SK-N-SH (cell line): ENCODE data around the gene STOML1. TPM values are rescaled to one million over a fixed set of nuclear protein-coding genes. Genes with fewer than 3 reads are reported as not detected.

Experiments
- CTCF ChIA-PET: fragments of 300-600, 350-600 bp; formaldehyde crosslinking; extraction: SDS; loops from one replicate; lab custom pipeline; 2021; lab: Yijun Ruan, JAX
- POLR2A ChIA-PET: fragments of 350-600 bp; sonication (Branson Sonifier 250); formaldehyde crosslinking; extraction: SDS; loops from one replicate; lab custom pipeline; 2020; ENCODE audit warnings: antibody characterized with exemption, inconsistent platforms; lab: Yijun Ruan, JAX
- DNase-seq: peaks from one replicate; pipeline ENCODE4 v3.0.0; 2012
- H2AFZ ChIP-seq: fragments of 200-600 bp; sonication (generic); 2 replicates; pipeline ENCODE4 v1.8.1; 2016; ENCODE audit warnings: antibody characterized with exemption, mild to moderate bottlenecking, low read depth
- H3F3A ChIP-seq: fragments of 200-600 bp; sonication (generic); replicated peaks from 2 replicates; pipeline ENCODE3; 2016; ENCODE audit warnings: antibody characterized with exemption, mild to moderate bottlenecking; ENCODE audit not compliant: insufficient read depth
- H3K27ac ChIP-seq, 2 experiments: fragments of 200-500 bp in 1 of 2; fragments of 200-600 bp in 1 of 2; sonication (Bioruptor generic) in 1 of 2; sonication (generic), shearing (Covaris generic) in 1 of 2; 2 replicates each; pipeline versions ENCODE4 v1.5.1 to v1.6.1; 2014 to 2016; ENCODE audit warnings: low read depth in 2 of 2, inconsistent platforms in 1 of 2, low read length in 1 of 2, mild to moderate bottlenecking in 1 of 2, mixed read lengths in 1 of 2
- H3K27me3 ChIP-seq: fragments of 200-600 bp; sonication (generic), shearing (Covaris generic); 2 replicates; pipeline ENCODE4 v1.6.1; 2016; ENCODE audit warnings: mixed run types; ENCODE audit not compliant: insufficient read depth
- H3K36me3 ChIP-seq, 2 experiments: fragments of 200-500 bp in 1 of 2; fragments of 200-600 bp in 1 of 2; sonication (Bioruptor generic) in 1 of 2; sonication (generic) in 1 of 2; replicated peaks in 1 of 2; 2 replicates each; pipeline versions ENCODE3 to v1.5.1; 2014 to 2016; ENCODE audit warnings: low read length in 1 of 2, mild to moderate bottlenecking in 1 of 2; ENCODE audit not compliant: insufficient read depth in 2 of 2, control insufficient read depth in 1 of 2
- H3K4me1 ChIP-seq, 2 experiments: fragments of 200-500 bp in 1 of 2; fragments of 200-600 bp in 1 of 2; sonication (Bioruptor generic) in 1 of 2; sonication (generic), shearing (Covaris generic) in 1 of 2; 2 replicates each; pipeline versions ENCODE4 v1.5.1 to v1.6.1; 2014 to 2016; ENCODE audit warnings: low read depth in 1 of 2, low read length in 1 of 2, mixed run types in 1 of 2; ENCODE audit not compliant: insufficient read depth in 2 of 2, control insufficient read depth in 1 of 2
- H3K4me2 ChIP-seq: fragments of 200-600 bp; sonication (generic), shearing (Covaris generic); 2 replicates; pipeline ENCODE4 v1.6.1; 2017; ENCODE audit warnings: mixed run types
- H3K4me3 ChIP-seq, 2 experiments: fragments of 200-500 bp in 1 of 2; fragments of 200-600 bp in 1 of 2; sonication (Bioruptor generic) in 1 of 2; sonication (generic), shearing (Covaris generic) in 1 of 2; 2 replicates each; pipeline versions ENCODE4 v1.5.1 to v1.8.1; 2014 to 2016; ENCODE audit warnings: low read depth in 2 of 2, inconsistent platforms in 1 of 2, low read length in 1 of 2, mild to moderate bottlenecking in 1 of 2, mixed read lengths in 1 of 2, moderate library complexity in 1 of 2
- H3K79me2 ChIP-seq: fragments of 200-600 bp; sonication (generic); 2 replicates; pipeline ENCODE4 v1.8.1; 2017; ENCODE audit warnings: mild to moderate bottlenecking; ENCODE audit not compliant: insufficient read depth
- H3K9ac ChIP-seq: fragments of 200-600 bp; sonication (generic); 2 replicates; pipeline ENCODE4 v1.6.1; 2017; ENCODE audit warnings: mixed run types
- H3K9me2 ChIP-seq: fragments of 200-600 bp; sonication (generic); 2 replicates; pipeline ENCODE4 v1.6.1; 2017; ENCODE audit warnings: mixed run types
- H3K9me3 ChIP-seq: fragments of 200-600 bp; sonication (generic); 2 replicates; pipeline ENCODE4 v1.6.1; 2017; ENCODE audit warnings: mixed run types, mild to moderate bottlenecking, moderate library complexity
- H4K20me1 ChIP-seq: fragments of 200-600 bp; sonication (generic); 2 replicates; pipeline ENCODE4 v1.6.1; 2017; ENCODE audit warnings: mild to moderate bottlenecking, mixed run types; ENCODE audit not compliant: insufficient read depth
- ELF1 ChIP-seq: IDR thresholded peaks from 2 replicates; pipeline ENCODE4 v1.4.0; 2012
- GATA2 ChIP-seq: sonication (generic); formaldehyde crosslinking; IDR thresholded peaks from 2 replicates; pipeline ENCODE4 v1.5.0; 2020; ENCODE audit warnings: mild to moderate bottlenecking, missing genetic modification reagents
- MEF2A ChIP-seq: IDR thresholded peaks from 2 replicates; pipeline ENCODE4 v1.4.0; 2012; ENCODE audit warnings: low read depth, borderline replicate concordance
- MXI1 ChIP-seq: IDR thresholded peaks from 2 replicates; pipeline ENCODE4 v1.6.1; 2012; ENCODE audit warnings: mild to moderate bottlenecking, low read depth, low read length, improper control_type of control experiment
- POLR2AphosphoS5 ChIP-seq: IDR thresholded peaks from 2 replicates; pipeline ENCODE4 v1.6.1; 2012; ENCODE audit warnings: low read depth, low read length
- REST ChIP-seq: IDR thresholded peaks from 2 replicates; pipeline ENCODE4 v1.6.1; 2012; ENCODE audit warnings: mild to moderate bottlenecking, low read depth, low read length, moderate library complexity
- SIN3A ChIP-seq: IDR thresholded peaks from 2 replicates; pipeline ENCODE4 v1.6.1; 2012; ENCODE audit warnings: low read depth, mild to moderate bottlenecking, low read length, moderate library complexity, borderline replicate concordance
- USF1 ChIP-seq: IDR thresholded peaks from 2 replicates; pipeline ENCODE4 v1.4.0; 2012; ENCODE audit warnings: low read depth, borderline replicate concordance
- USF2 ChIP-seq: fragments of 150-350 bp; IDR thresholded peaks from 2 replicates; pipeline ENCODE4 v1.6.1; 2017; ENCODE audit warnings: antibody characterized with exemption, low read length, low read depth, borderline replicate concordance
- WGBS: methylation state at CpG from one replicate; pipeline ENCODE4 v1.1.6; 2017; ENCODE audit warnings: low lambda C conversion rate; 5-methylcytosine and 5-hydroxymethylcytosine counted together
- polyA plus RNA-seq, 3 experiments: library from polyadenylated mRNA; depleted of rRNA; stranded (reverse); fragments of >200 nt; gene quantifications; 2 replicates each; pipeline ENCODE4 v1.2.3, GENCODE V29; 2012

The STOML1 gene
- polyA plus RNA-seq, 1 of the 3 experiments (the other 2 are of a cell fraction) = 20.4 TPM

GRCh38 chr15:73982222-73982962 is 9.7 kb downstream of the STOML1 start (continued):
- no peak for TF ChIP-seq USF2
- TF ChIP-seq REST = peak; percentile 31; the same call in 1 of the 2 replicates
- TF ChIP-seq SIN3A = 0 out of 2 replicates have a peak, but pooled peaks have one; percentile 48
- no peak for TF ChIP-seq ELF1
- TF ChIP-seq MXI1 = no peak
- no peak for TF ChIP-seq GATA2 (CRISPR knock-in tag)
- no peak for TF ChIP-seq USF1

- ChIA-PET CTCF (interaction anchor here (0.7 to 4.2 kb wide), 5 partner anchors 9 to 326 kb away, joined by 3 to 22 read pairs (median 15); partner anchors contain the start of gene STOML1), POLR2A (no interaction called here)
- H3K9me3 ChIP-seq = no peaks in the 10 kb centered on the region
- peaks cover 27 to 38% of the 10 kb centered on the region in 2 experiments; a peak in 3 of 4 replicates for H3K4me1 ChIP-seq
- no peaks in the 10 kb centered on the region for H3K9me2 ChIP-seq
- peak overlapping the region; percentile 79; the same call in 1 of the 2 replicates for H3K4me2 ChIP-seq
- H3K79me2 ChIP-seq = no peaks in the 10 kb centered on the region
- H3F3A ChIP-seq = peaks cover 25% of the 10 kb centered on the region
- H3K4me3 ChIP-seq = no peak overlapping the region
- 56% methylated on average over 5 of the region's 5 CpGs for WGBS
- H3K9ac ChIP-seq = peak overlapping the region; percentile 70
- TF ChIP-seq MEF2A = no peak
- no peak for TF ChIP-seq GATA2 (CRISPR knock-in tag)
- TF ChIP-seq MXI1 = no peak
- TF ChIP-seq POLR2AphosphoS5 = no peak
- no peak for TF ChIP-seq ELF1
- H3K27ac ChIP-seq = peak overlapping the region; percentile 90 to 95
- H3K27me3 ChIP-seq = no peaks in the 10 kb centered on the region
- no peaks in the 10 kb centered on the region for H3K36me3 ChIP-seq
- no peaks in the 10 kb centered on the region for H4K20me1 ChIP-seq
- no peak for DNase-seq
- 0 out of 2 replicates have a peak overlapping the region, but pooled peaks have one; percentile 45 for H2AFZ ChIP-seq
Observed at GRCh38 chr15:73981761-73982221, 10.3 kb downstream of the STOML1 start.
